ENCODE measurements around the gene ST8SIA5.

GRCh38 chr18:46649071-46649862, 107.6 kb downstream of the ST8SIA5 start:
- TF ChIP-seq, protein P1, sequence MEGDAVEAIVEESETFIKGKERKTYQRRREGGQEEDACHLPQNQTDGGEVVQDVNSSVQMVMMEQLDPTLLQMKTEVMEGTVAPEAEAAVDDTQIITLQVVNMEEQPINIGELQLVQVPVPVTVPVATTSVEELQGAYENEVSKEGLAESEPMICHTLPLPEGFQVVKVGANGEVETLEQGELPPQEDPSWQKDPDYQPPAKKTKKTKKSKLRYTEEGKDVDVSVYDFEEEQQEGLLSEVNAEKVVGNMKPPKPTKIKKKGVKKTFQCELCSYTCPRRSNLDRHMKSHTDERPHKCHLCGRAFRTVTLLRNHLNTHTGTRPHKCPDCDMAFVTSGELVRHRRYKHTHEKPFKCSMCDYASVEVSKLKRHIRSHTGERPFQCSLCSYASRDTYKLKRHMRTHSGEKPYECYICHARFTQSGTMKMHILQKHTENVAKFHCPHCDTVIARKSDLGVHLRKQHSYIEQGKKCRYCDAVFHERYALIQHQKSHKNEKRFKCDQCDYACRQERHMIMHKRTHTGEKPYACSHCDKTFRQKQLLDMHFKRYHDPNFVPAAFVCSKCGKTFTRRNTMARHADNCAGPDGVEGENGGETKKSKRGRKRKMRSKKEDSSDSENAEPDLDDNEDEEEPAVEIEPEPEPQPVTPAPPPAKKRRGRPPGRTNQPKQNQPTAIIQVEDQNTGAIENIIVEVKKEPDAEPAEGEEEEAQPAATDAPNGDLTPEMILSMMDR (IDR thresholded peaks at IDR 0.05 in 8 of 11, conservative IDR thresholded peaks at IDR 0.05 in 3 of 11): no peak
- TF ChIP-seq POLR2AphosphoS5 (IDR thresholded peaks at IDR 0.05): no peak
- no peak for TF ChIP-seq POLR2A (IDR thresholded peaks at IDR 0.05)
